HEK293 (cell line): Measurements from ENCODE around the gene FHAD1.

ENCODE experiments used
- CTCF ChIA-PET: fragments of 350-600 bp; formaldehyde crosslinking; extraction: SDS; loops from one replicate; lab custom pipeline; 2021; ENCODE audit warnings: antibody characterized with exemption; lab: Yijun Ruan, JAX
- POLR2A ChIA-PET: fragments of 300-600 bp; formaldehyde crosslinking; extraction: SDS; loops from one replicate; lab custom pipeline; 2020; ENCODE audit warnings: antibody characterized with exemption, inconsistent platforms; lab: Yijun Ruan, JAX
- H3K27ac ChIP-seq: fragments of 200-500 bp; sonication (Bioruptor generic); 2 replicates; pipeline ENCODE4 v1.5.1; 2014; ENCODE audit warnings: low read depth, low read length, control low read depth, inconsistent platforms; ENCODE audit errors: extremely low read depth
- H3K36me3 ChIP-seq, 2 experiments: fragments of 200-500 bp in 1 of 2; sonication (Bioruptor generic) in 1 of 2; 1 replicate in 1 of 2; 2 replicates in 1 of 2; pipeline ENCODE4 v1.5.1; 2014 to 2017; ENCODE audit warnings: inconsistent platforms in 2 of 2, low read length in 2 of 2; ENCODE audit not compliant: control insufficient read depth in 2 of 2, insufficient read depth in 1 of 2
- H3K4me1 ChIP-seq: fragments of 200-500 bp; sonication (Bioruptor generic); 2 replicates; pipeline ENCODE4 v1.5.1; 2014; ENCODE audit warnings: mild to moderate bottlenecking, low read length, inconsistent platforms; ENCODE audit not compliant: control insufficient read depth, insufficient read depth
- H3K4me3 ChIP-seq: 2 replicates; pipeline ENCODE4 v1.5.1; 2011; ENCODE audit warnings: low read depth, mild to moderate bottlenecking, control low read depth, low read length, moderate library complexity
- H3K9me3 ChIP-seq: fragments of 200-500 bp; sonication (Bioruptor generic); 2 replicates; pipeline ENCODE4 v1.5.1; 2014; ENCODE audit warnings: low read depth, low read length, inconsistent platforms; ENCODE audit not compliant: control insufficient read depth, insufficient read depth
- AEBP2 ChIP-seq: fragments of 450-650 bp; formaldehyde crosslinking; IDR thresholded peaks from 2 replicates; pipeline ENCODE4 v1.5.1; 2016; ENCODE audit warnings: missing biosample characterization, missing genetic modification characterization, borderline replicate concordance
- BCL6B ChIP-seq: fragments of 450-650 bp; formaldehyde crosslinking; IDR thresholded peaks from 2 replicates; pipeline ENCODE4 v1.5.1; 2017; ENCODE audit warnings: missing biosample characterization, missing genetic modification characterization
- GFI1B ChIP-seq: fragments of 450-650 bp; formaldehyde crosslinking; IDR thresholded peaks from 2 replicates; pipeline ENCODE4 v1.5.1; 2016; ENCODE audit warnings: missing biosample characterization, missing genetic modification characterization
- HOXA7 ChIP-seq: sonication (generic); formaldehyde crosslinking; IDR thresholded peaks from 2 replicates; pipeline ENCODE4 v1.8.1; 2022; ENCODE audit warnings: missing genetic modification reagents, borderline replicate concordance
- INSM2 ChIP-seq: fragments of 450-650 bp; formaldehyde crosslinking; IDR thresholded peaks from 2 replicates; pipeline ENCODE4 v1.5.1; 2016; ENCODE audit warnings: missing biosample characterization, missing genetic modification characterization
- ZBTB48 ChIP-seq: fragments of 450-650 bp; formaldehyde crosslinking; IDR thresholded peaks from 2 replicates; pipeline ENCODE4 v1.5.1; 2016; ENCODE audit warnings: missing biosample characterization, missing genetic modification characterization
- ZBTB6 ChIP-seq: fragments of 450-650 bp; formaldehyde crosslinking; IDR thresholded peaks from 2 replicates; pipeline ENCODE4 v1.5.1; 2017; ENCODE audit warnings: missing biosample characterization, missing genetic modification characterization
- ZNF10 ChIP-seq: fragments of 450-650 bp; formaldehyde crosslinking; IDR thresholded peaks from 2 replicates; pipeline ENCODE4 v1.5.1; 2017; ENCODE audit warnings: missing biosample characterization, missing genetic modification characterization
- ZNF121 ChIP-seq: fragments of 450-650 bp; formaldehyde crosslinking; IDR thresholded peaks from 2 replicates; pipeline ENCODE4 v1.5.1; 2016; ENCODE audit warnings: missing biosample characterization, missing genetic modification characterization
- ZNF157 ChIP-seq: fragments of 450-650 bp; formaldehyde crosslinking; IDR thresholded peaks from 2 replicates; pipeline ENCODE4 v1.5.1; 2016; ENCODE audit warnings: missing biosample characterization, missing genetic modification characterization
- ZNF239 ChIP-seq: fragments of 450-650 bp; formaldehyde crosslinking; IDR thresholded peaks from 2 replicates; pipeline ENCODE4 v1.5.1; 2016; ENCODE audit warnings: missing biosample characterization, missing genetic modification characterization
- ZNF274 ChIP-seq, 2 experiments: fragments of 200-500 bp in 1 of 2; fragments of 450-650 bp in 1 of 2; sonication (Bioruptor generic) in 1 of 2; formaldehyde crosslinking in 1 of 2; IDR thresholded peaks; 2 replicates each; pipeline versions ENCODE4 v1.5.1 to v1.6.1; 2014 to 2016; ENCODE audit warnings: borderline replicate concordance in 1 of 2, inconsistent platforms in 1 of 2, low read length in 1 of 2, missing biosample characterization in 1 of 2, missing genetic modification characterization in 1 of 2
- ZNF362 ChIP-seq: fragments of 450-650 bp; formaldehyde crosslinking; IDR thresholded peaks from 2 replicates; pipeline ENCODE4 v1.5.1; 2016; ENCODE audit warnings: missing biosample characterization, missing genetic modification characterization
- ZNF585B ChIP-seq: fragments of 450-650 bp; formaldehyde crosslinking; IDR thresholded peaks from 2 replicates; pipeline ENCODE4 v1.5.1; 2016; ENCODE audit warnings: missing biosample characterization, missing genetic modification characterization
- ZNF654 ChIP-seq: fragments of 450-650 bp; formaldehyde crosslinking; IDR thresholded peaks from 2 replicates; pipeline ENCODE4 v1.5.1; 2016; ENCODE audit warnings: low read depth, missing biosample characterization, missing genetic modification characterization
- ZNF692 ChIP-seq: fragments of 450-650 bp; formaldehyde crosslinking; IDR thresholded peaks from 2 replicates; pipeline ENCODE4 v1.5.1; 2016; ENCODE audit warnings: missing biosample characterization, missing genetic modification characterization
- ZNF707 ChIP-seq: fragments of 450-650 bp; formaldehyde crosslinking; IDR thresholded peaks from 2 replicates; pipeline ENCODE4 v1.5.1; 2016; ENCODE audit warnings: missing biosample characterization, missing genetic modification characterization
- ZNF776 ChIP-seq: fragments of 450-650 bp; formaldehyde crosslinking; IDR thresholded peaks from 2 replicates; pipeline ENCODE4 v1.5.0; 2017; ENCODE audit warnings: missing biosample characterization, missing genetic modification characterization, borderline replicate concordance
- ZSCAN30 ChIP-seq: fragments of 450-650 bp; IDR thresholded peaks from 2 replicates; pipeline ENCODE4 v1.5.1; 2018; ENCODE audit warnings: missing biosample characterization, mild to moderate bottlenecking, missing genetic modification characterization, moderate library complexity

The FHAD1 gene

GRCh38 chr1:15312626-15313411, 65.8 kb downstream of the FHAD1 start:
- POLR2A ChIA-PET: no interaction called here
- Histone ChIP-seq H3K9me3 (no peaks in the 10 kb centered on the region), H3K27ac (no peak overlapping the region), H3K4me1 (no peaks in the 10 kb centered on the region)
- CTCF ChIA-PET: interaction anchor here (0.7 to 1.7 kb wide), 4 partner anchors 10 to 160 kb away, joined by 3 to 8 read pairs (median 4); no protein-coding TSS in a partner anchor
- TF ChIP-seq ZNF692 (no peak), ZNF274 (IDR thresholded peaks at IDR 0.05; ENCODE audit: low read length) (no peak), ZNF274 (tag by site-specific recombination; IDR thresholded peaks at IDR 0.05; ENCODE audit: borderline replicate concordance) (no peak), ZSCAN30 (tag by site-specific recombination) (no peak), HOXA7 (CRISPR knock-in tag) (no peak), ZNF157 (tag by site-specific recombination) (no peak), ZNF362 (tag by site-specific recombination) (no peak), ZNF10 (tag by site-specific recombination) (no peak), ZNF239 (no peak), ZBTB6 (tag by site-specific recombination) (no peak), ZBTB48 (no peak), AEBP2 (tag by site-specific recombination) (no peak), ZNF654 (tag by site-specific recombination) (no peak), BCL6B (tag by site-specific recombination) (no peak), GFI1B (tag by site-specific recombination) (no peak), ZNF776 (tag by site-specific recombination) (no peak), ZNF707 (tag by site-specific recombination) (no peak), ZNF585B (tag by site-specific recombination) (no peak), INSM2 (tag by site-specific recombination) (no peak), ZNF121 (tag by site-specific recombination) (no peak)
- TF ChIP-seq, all 188 proteins: peak for 0
- Histone ChIP-seq H3K4me3 (no peak overlapping the region), H3K36me3 (no peaks in the 10 kb centered on the region)
